Endodermal cell (in vitro differentiated cells): ENCODE results near the gene P3H3. TPM values are rescaled to one million over a fixed set of nuclear protein-coding genes. Genes with fewer than 3 reads are reported as not detected.

Experiments used
- DNase-seq: peaks from one replicate; pipeline ENCODE4 v3.0.0-alpha.2; 2017
- H3K27ac ChIP-seq: 2 replicates; pipeline ENCODE4 v1.5.1; 2013; ENCODE audit warnings: mild to moderate bottlenecking, low read depth, low read length, moderate library complexity
- H3K27me3 ChIP-seq: 2 replicates; pipeline ENCODE4 v1.6.1; 2013; ENCODE audit warnings: mild to moderate bottlenecking, low read length, moderate library complexity; ENCODE audit not compliant: insufficient read depth, control insufficient read depth, poor library complexity, severe bottlenecking
- H3K36me3 ChIP-seq: 2 replicates; pipeline ENCODE4 v1.7.0; 2013; ENCODE audit warnings: mild to moderate bottlenecking, low read length, moderate library complexity; ENCODE audit not compliant: control insufficient read depth, insufficient read depth
- H3K4me1 ChIP-seq: one replicate; pipeline ENCODE4 v1.7.0; 2013; ENCODE audit warnings: low read length; ENCODE audit not compliant: control insufficient read depth, insufficient read depth
- H3K4me3 ChIP-seq: 2 replicates; pipeline ENCODE4 v1.5.1; 2013; ENCODE audit warnings: mild to moderate bottlenecking, low read length, moderate library complexity
- H3K9ac ChIP-seq: 2 replicates; pipeline ENCODE4 v1.6.1; 2013; ENCODE audit warnings: mild to moderate bottlenecking, low read length, moderate library complexity; ENCODE audit not compliant: poor library complexity, severe bottlenecking; ENCODE audit errors: extremely low read depth
- H3K9me3 ChIP-seq: 2 replicates; pipeline ENCODE4 v1.6.1; 2013; ENCODE audit warnings: mild to moderate bottlenecking, low read length, moderate library complexity; ENCODE audit not compliant: control insufficient read depth
- H3K27ac Mint-ChIP-seq: 2 replicates; pipeline ENCODE4 v1.8.0; 2020; ENCODE audit warnings: mixed read lengths
- H3K27me3 Mint-ChIP-seq: 2 replicates; pipeline ENCODE4 v1.8.0; 2021; ENCODE audit warnings: mild to moderate bottlenecking, mixed read lengths; ENCODE audit not compliant: insufficient read depth
- H3K36me3 Mint-ChIP-seq: 2 replicates; pipeline ENCODE4 v1.8.0; 2020; ENCODE audit warnings: low read depth, mixed read lengths
- H3K4me1 Mint-ChIP-seq: 2 replicates; pipeline ENCODE4 v1.8.0; 2020; ENCODE audit warnings: mixed read lengths
- H3K4me3 Mint-ChIP-seq: 2 replicates; pipeline ENCODE4 v1.8.0; 2020; ENCODE audit warnings: mild to moderate bottlenecking, moderate library complexity, mixed read lengths
- H3K9me3 Mint-ChIP-seq: 2 replicates; pipeline ENCODE4 v1.8.0; 2020; ENCODE audit warnings: mild to moderate bottlenecking, mixed read lengths
- WGBS, 2 experiments: methylation state at CpG; one replicate each; pipeline versions ENCODE4 v1.1.5 to v1.1.7; 2013; ENCODE audit warnings: missing lambda C conversion rate in 2 of 2, mixed read lengths in 1 of 2; ENCODE audit not compliant: insufficient coverage in 1 of 2, insufficient read length in 1 of 2; 5-methylcytosine and 5-hydroxymethylcytosine counted together
- total RNA-seq, 2 donors: library from RNA; stranded (reverse); fragmentation: NEBNext Ultra II Directional in 1 of 2; extraction: Animal tissue kit (Norgen Biotek cat#: 25700) in 1 of 2; gene quantifications; 2 replicates in 1 of 2; 3 replicates in 1 of 2; pipeline ENCODE4 v1.2.1, GENCODE V29; 2021
- TF ChIP-seq, protein P1 (sequence below): fragments of 200-600 bp; sonication (generic); conservative IDR thresholded peaks from 2 replicates; pipeline ENCODE4 v1.5.0; 2021; ENCODE audit warnings: antibody characterized with exemption, mild to moderate bottlenecking

The P3H3 gene
- total RNA-seq, 2 donors from 2014 or later = 58.4 to 63.1 TPM

DNA sequence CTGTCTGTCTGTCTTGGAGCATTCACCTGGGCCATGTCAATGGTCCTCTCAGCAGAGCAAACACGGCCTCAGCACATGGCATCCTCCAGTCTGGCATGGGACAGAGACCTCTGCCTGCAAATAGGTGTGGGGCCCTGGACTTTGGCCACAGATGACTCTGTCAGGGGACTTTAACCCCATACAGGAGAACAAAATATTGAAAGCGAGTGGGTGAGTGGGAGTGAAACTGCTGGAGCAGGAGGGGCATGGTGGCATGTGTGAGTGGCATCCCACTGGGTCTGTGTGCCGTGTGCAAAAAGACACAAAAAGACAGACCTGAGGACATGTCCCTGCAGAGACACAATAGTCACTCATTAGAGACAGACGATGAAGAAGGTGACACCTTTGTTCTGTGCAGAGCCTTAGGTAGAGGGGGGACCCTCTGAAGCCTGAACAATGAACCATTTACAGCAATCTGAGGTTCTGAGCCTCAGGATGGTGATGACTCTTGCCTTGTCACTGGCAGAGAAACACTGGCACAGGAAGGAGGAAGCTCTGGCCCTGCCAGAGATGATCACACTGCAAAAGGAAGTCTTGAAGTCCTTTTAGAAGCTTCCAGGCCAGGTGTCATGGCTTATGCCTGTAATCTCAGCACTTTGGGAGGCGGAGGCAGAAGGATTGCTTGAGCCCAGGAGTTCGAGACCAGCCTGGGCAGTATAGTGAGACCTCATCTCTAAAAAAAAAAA lies 48.3 kb upstream of the P3H3 start:
- no peak overlapping the region for H3K9ac ChIP-seq
- no peak overlapping the region for H3K27ac Mint-ChIP-seq

DNA sequence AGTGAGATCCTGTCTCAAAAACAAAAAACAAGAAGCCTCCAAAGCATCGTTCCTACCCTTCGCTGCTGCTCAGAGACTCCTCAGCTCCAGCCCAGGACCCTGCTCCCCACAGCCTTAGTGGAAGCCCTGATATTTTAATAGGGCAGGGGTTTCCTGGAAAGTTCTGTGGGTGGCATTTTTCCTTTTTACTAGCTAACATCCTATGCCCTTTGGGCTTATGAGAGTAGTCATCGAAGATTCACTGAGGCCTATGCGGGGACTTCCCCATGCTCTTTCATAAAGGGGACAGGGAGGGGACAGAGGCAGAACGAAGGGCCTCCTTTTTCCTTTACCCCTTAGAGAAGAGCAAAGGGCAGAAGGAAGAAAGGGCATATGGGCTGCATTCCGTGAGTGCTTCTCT lies 47.6 kb upstream of the P3H3 start:
- Histone ChIP-seq H3K27me3 (peaks cover 6% of the 10 kb centered on the region), H3K27ac (no peak overlapping the region), H3K4me1 (peaks cover 13% of the 10 kb centered on the region), H3K9ac (no peak overlapping the region), H3K36me3 (peaks cover 4% of the 10 kb centered on the region), H3K9me3 (no peaks in the 10 kb centered on the region), H3K4me3 (no peak overlapping the region)
- Mint-ChIP-seq H3K36me3 (peaks cover 13% of the 10 kb centered on the region), H3K27me3 (peaks cover 50% of the 10 kb centered on the region), H3K27ac (no peak overlapping the region), H3K4me3 (no peak overlapping the region), H3K4me1 (peaks cover 32% of the 10 kb centered on the region), H3K9me3 (no peaks in the 10 kb centered on the region)
- TF ChIP-seq, protein P1, sequence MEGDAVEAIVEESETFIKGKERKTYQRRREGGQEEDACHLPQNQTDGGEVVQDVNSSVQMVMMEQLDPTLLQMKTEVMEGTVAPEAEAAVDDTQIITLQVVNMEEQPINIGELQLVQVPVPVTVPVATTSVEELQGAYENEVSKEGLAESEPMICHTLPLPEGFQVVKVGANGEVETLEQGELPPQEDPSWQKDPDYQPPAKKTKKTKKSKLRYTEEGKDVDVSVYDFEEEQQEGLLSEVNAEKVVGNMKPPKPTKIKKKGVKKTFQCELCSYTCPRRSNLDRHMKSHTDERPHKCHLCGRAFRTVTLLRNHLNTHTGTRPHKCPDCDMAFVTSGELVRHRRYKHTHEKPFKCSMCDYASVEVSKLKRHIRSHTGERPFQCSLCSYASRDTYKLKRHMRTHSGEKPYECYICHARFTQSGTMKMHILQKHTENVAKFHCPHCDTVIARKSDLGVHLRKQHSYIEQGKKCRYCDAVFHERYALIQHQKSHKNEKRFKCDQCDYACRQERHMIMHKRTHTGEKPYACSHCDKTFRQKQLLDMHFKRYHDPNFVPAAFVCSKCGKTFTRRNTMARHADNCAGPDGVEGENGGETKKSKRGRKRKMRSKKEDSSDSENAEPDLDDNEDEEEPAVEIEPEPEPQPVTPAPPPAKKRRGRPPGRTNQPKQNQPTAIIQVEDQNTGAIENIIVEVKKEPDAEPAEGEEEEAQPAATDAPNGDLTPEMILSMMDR = no peak
- DNase-seq = peak; percentile 35
- 85 to 91% methylated on average over 3 to 6 of the region's 6 CpGs for WGBS, 2 experiments

More for the DNA sequence above, 48.3 kb upstream of the P3H3 start:
- DNase-seq = no peak
- TF ChIP-seq, protein P1 = no peak
- peaks cover 57% of the 10 kb centered on the region for H3K27me3 Mint-ChIP-seq
- Histone ChIP-seq H3K36me3 (peaks cover 6% of the 10 kb centered on the region), H3K27ac (peak overlapping the region; percentile 95), H3K4me3 (no peak overlapping the region), H3K4me1 (peaks cover 13% of the 10 kb centered on the region), H3K27me3 (peaks cover 6% of the 10 kb centered on the region), H3K9me3 (no peaks in the 10 kb centered on the region)
- H3K9me3 Mint-ChIP-seq = no peaks in the 10 kb centered on the region
- peaks cover 38% of the 10 kb centered on the region for H3K4me1 Mint-ChIP-seq
- peaks cover 20% of the 10 kb centered on the region for H3K36me3 Mint-ChIP-seq
- WGBS, 2 experiments = 89 to 92% methylated on average over 5 to 6 of the region's 6 CpGs
- H3K4me3 Mint-ChIP-seq = no peak overlapping the region

DNA sequence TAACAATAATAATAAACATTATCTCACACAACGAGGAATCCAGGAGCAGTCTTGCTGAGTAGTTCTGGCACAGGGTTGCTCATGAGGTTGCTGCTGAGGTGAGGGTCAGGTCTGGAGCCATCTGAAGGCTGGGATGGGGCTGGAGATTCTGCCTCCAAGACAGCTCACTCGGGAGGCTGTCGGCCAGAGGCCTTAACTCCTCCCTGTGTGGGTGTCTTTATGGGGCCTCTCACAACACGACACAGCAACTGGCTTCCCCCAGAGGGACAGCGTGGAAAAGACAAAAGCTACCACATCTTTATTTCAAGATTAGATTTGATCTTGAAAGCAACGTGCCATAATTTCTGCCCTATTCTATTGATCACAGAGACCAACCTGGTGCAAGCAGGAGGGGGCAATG lies 46.1 kb upstream of the P3H3 start:
- peaks cover 35% of the 10 kb centered on the region for H3K27me3 Mint-ChIP-seq
- Histone ChIP-seq H3K4me1 (peaks cover 19% of the 10 kb centered on the region), H3K4me3 (no peak overlapping the region), H3K27ac (no peak overlapping the region), H3K9me3 (no peaks in the 10 kb centered on the region), H3K9ac (no peak overlapping the region), H3K27me3 (peaks cover 6% of the 10 kb centered on the region), H3K36me3 (no peaks in the 10 kb centered on the region)
- DNase-seq = no peak
- no peaks in the 10 kb centered on the region for H3K9me3 Mint-ChIP-seq
- TF ChIP-seq, protein P1 = no peak
- H3K4me1 Mint-ChIP-seq = peaks cover 32% of the 10 kb centered on the region
- H3K36me3 Mint-ChIP-seq = peaks cover 3% of the 10 kb centered on the region
- no peak overlapping the region for H3K27ac Mint-ChIP-seq
- 78 to 94% methylated on average over 3 to 6 of the region's 6 CpGs for WGBS, 2 experiments
- H3K4me3 Mint-ChIP-seq = no peak overlapping the region
